ENCODE data around the gene ST6GALNAC3. TPM values are rescaled to one million over a fixed set of nuclear protein-coding genes. Genes with fewer than 3 reads are reported as not detected.

Gene ST6GALNAC3
- total RNA-seq, 1 experiment from 2014 or later, result 2.2 TPM

DNA sequence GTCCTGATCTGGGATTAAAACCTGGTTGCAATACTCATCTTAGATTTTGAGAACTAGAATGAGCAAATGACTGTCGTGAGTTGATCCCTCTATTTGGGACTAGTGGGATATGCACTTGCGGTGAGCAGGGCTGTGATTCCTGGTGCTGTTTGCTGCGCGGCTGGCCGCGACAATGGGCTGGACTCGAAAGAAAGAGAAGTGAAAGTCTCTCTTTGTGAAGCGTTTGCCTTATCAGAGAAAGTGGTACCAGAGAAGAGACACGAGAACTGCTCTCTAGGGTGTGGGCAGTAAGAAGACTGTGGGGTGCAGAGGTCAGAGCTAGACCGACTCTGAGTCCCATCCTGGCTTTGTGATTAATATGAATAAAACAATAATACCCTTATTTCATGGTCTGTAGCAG lies 8.6 kb downstream of the ST6GALNAC3 start:
- BruUV-seq (replicated peaks), result no TSS peak
- ATAC-seq (no peak), DNase-seq (ENCODE audit: low read depth, low spot score) (no peak)
- intact Hi-C loops (cut with micrococcal nuclease), result no loop called here
- CTCF ChIA-PET, result no interaction called here
- no peak for TF ChIP-seq ZFX (IDR thresholded peaks at IDR 0.05)
- no peak for TF ChIP-seq SP1 (IDR thresholded peaks at IDR 0.05; ENCODE audit: low read depth)
- TF ChIP-seq ELF1 (IDR thresholded peaks at IDR 0.05; ENCODE audit: borderline replicate concordance, low read depth), result no peak
- TF ChIP-seq CBX3 (IDR thresholded peaks at IDR 0.05; ENCODE audit: low read depth), result no peak
- TF ChIP-seq, protein P1, sequence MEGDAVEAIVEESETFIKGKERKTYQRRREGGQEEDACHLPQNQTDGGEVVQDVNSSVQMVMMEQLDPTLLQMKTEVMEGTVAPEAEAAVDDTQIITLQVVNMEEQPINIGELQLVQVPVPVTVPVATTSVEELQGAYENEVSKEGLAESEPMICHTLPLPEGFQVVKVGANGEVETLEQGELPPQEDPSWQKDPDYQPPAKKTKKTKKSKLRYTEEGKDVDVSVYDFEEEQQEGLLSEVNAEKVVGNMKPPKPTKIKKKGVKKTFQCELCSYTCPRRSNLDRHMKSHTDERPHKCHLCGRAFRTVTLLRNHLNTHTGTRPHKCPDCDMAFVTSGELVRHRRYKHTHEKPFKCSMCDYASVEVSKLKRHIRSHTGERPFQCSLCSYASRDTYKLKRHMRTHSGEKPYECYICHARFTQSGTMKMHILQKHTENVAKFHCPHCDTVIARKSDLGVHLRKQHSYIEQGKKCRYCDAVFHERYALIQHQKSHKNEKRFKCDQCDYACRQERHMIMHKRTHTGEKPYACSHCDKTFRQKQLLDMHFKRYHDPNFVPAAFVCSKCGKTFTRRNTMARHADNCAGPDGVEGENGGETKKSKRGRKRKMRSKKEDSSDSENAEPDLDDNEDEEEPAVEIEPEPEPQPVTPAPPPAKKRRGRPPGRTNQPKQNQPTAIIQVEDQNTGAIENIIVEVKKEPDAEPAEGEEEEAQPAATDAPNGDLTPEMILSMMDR (IDR thresholded peaks at IDR 0.05 in 2 of 3, conservative IDR thresholded peaks at IDR 0.05 in 1 of 3; ENCODE audit: borderline replicate concordance in 1 of 3, insufficient read depth in 1 of 3, low read depth in 2 of 3, low read length in 2 of 3), result no peak
- TF ChIP-seq, protein P2, sequence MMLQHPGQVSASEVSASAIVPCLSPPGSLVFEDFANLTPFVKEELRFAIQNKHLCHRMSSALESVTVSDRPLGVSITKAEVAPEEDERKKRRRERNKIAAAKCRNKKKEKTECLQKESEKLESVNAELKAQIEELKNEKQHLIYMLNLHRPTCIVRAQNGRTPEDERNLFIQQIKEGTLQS (IDR thresholded peaks at IDR 0.05), result no peak
- TF ChIP-seq JUND (IDR thresholded peaks at IDR 0.05), result no peak
- TF ChIP-seq YY1 (IDR thresholded peaks at IDR 0.05; ENCODE audit: extremely low read depth, insufficient replicate concordance, low read depth, low read length), result no peak
- TF ChIP-seq, protein P3, sequence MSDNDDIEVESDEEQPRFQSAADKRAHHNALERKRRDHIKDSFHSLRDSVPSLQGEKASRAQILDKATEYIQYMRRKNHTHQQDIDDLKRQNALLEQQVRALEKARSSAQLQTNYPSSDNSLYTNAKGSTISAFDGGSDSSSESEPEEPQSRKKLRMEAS (IDR thresholded peaks at IDR 0.05), result no peak
- TF ChIP-seq ZNF274 (IDR thresholded peaks at IDR 0.05; ENCODE audit: low read depth, low read length), result no peak
- TF ChIP-seq POLR2AphosphoS5 (IDR thresholded peaks at IDR 0.05; ENCODE audit: low read depth, low read length), result no peak
- no peak for TF ChIP-seq EGR1 (IDR thresholded peaks at IDR 0.05; ENCODE audit: low read depth)
- TF ChIP-seq, protein P4, sequence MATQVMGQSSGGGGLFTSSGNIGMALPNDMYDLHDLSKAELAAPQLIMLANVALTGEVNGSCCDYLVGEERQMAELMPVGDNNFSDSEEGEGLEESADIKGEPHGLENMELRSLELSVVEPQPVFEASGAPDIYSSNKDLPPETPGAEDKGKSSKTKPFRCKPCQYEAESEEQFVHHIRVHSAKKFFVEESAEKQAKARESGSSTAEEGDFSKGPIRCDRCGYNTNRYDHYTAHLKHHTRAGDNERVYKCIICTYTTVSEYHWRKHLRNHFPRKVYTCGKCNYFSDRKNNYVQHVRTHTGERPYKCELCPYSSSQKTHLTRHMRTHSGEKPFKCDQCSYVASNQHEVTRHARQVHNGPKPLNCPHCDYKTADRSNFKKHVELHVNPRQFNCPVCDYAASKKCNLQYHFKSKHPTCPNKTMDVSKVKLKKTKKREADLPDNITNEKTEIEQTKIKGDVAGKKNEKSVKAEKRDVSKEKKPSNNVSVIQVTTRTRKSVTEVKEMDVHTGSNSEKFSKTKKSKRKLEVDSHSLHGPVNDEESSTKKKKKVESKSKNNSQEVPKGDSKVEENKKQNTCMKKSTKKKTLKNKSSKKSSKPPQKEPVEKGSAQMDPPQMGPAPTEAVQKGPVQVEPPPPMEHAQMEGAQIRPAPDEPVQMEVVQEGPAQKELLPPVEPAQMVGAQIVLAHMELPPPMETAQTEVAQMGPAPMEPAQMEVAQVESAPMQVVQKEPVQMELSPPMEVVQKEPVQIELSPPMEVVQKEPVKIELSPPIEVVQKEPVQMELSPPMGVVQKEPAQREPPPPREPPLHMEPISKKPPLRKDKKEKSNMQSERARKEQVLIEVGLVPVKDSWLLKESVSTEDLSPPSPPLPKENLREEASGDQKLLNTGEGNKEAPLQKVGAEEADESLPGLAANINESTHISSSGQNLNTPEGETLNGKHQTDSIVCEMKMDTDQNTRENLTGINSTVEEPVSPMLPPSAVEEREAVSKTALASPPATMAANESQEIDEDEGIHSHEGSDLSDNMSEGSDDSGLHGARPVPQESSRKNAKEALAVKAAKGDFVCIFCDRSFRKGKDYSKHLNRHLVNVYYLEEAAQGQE (IDR thresholded peaks at IDR 0.05; ENCODE audit: low read depth), result no peak
- no peak for TF ChIP-seq RAD21 (IDR thresholded peaks at IDR 0.05; ENCODE audit: low read depth)
- H4K20me1 ChIP-seq (ENCODE audit: insufficient read depth), result no peaks in the 10 kb centered on the region
- no peaks in the 10 kb centered on the region for H3K9me2 ChIP-seq (ENCODE audit: insufficient read depth)
- H3K79me2 ChIP-seq (ENCODE audit: insufficient read depth, low read length), result no peaks in the 10 kb centered on the region
- H3K27me3 ChIP-seq (ENCODE audit: insufficient read depth, low read length), result no peaks in the 10 kb centered on the region
- H3K4me3 ChIP-seq (replicated peaks in 1 of 2; ENCODE audit: low read depth in 1 of 2, low read length in 2 of 2), result no peak overlapping the region
- H3K9me3 ChIP-seq (ENCODE audit: control insufficient read depth in 1 of 2, insufficient read depth in 1 of 2, low read depth in 1 of 2, low read length in 2 of 2), result no peaks in the 10 kb centered on the region
- no peak overlapping the region for H2AFZ ChIP-seq (ENCODE audit: low read depth, low read length, poor library complexity, severe bottlenecking)
- no peaks in the 10 kb centered on the region for H3K4me1 ChIP-seq (ENCODE audit: control insufficient read depth in 1 of 2, insufficient read depth in 2 of 2, low read length in 2 of 2)
- no peak overlapping the region for H3K27ac ChIP-seq (ENCODE audit: low read depth, low read length)
- POLR2A ChIA-PET, result no interaction called here
- H3K36me3 ChIP-seq (ENCODE audit: control insufficient read depth in 1 of 2, insufficient read depth in 2 of 2, low read length in 2 of 2), result no peaks in the 10 kb centered on the region
- no peak overlapping the region for H3K9ac ChIP-seq (ENCODE audit: low read length)
- RAD21 ChIA-PET (ENCODE audit: low non-redundant PET in 1 of 2, low total read pairs in 2 of 2, uncharacterized antibody in 2 of 2, unreplicated experiment in 2 of 2), result no interaction called here
- no peak overlapping the region for H3K4me2 ChIP-seq (ENCODE audit: low read length)

Measured in HCT116 (cell line).